ENCODE data around the gene EID3.

DNA sequence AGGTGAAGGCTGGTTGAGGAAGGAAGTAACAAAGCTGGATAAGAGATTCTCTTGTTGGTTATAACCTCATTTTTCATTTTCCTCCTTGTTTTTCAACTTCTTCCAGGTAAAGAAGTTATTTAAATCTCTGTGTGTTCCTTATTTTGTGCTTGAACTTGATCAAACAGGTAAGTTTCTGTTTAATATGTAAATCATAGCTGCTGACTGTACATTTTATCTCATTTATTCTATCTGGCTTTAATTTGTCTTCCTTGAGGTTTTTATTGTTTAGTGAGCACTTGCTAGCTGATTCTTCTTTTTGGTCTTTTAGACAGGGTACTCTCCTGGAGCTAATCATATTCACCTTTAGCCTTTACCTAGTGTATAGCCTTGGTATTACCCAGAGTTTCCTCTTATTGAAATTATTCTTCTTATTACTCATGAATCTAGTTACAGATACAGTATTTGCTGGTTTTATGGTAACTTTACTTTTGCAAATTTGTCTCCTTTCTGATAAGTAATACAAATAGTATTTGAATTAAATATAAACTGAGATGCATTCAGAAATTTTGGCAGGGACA lies 45.5 kb upstream of the EID3 start:
- TF ChIP-seq POLR2A (IDR thresholded peaks at IDR 0.05) (no peak), POLR2AphosphoS5 (IDR thresholded peaks at IDR 0.05) (no peak), EP300 (IDR thresholded peaks at IDR 0.05) (no peak)
- TF ChIP-seq, protein P1, sequence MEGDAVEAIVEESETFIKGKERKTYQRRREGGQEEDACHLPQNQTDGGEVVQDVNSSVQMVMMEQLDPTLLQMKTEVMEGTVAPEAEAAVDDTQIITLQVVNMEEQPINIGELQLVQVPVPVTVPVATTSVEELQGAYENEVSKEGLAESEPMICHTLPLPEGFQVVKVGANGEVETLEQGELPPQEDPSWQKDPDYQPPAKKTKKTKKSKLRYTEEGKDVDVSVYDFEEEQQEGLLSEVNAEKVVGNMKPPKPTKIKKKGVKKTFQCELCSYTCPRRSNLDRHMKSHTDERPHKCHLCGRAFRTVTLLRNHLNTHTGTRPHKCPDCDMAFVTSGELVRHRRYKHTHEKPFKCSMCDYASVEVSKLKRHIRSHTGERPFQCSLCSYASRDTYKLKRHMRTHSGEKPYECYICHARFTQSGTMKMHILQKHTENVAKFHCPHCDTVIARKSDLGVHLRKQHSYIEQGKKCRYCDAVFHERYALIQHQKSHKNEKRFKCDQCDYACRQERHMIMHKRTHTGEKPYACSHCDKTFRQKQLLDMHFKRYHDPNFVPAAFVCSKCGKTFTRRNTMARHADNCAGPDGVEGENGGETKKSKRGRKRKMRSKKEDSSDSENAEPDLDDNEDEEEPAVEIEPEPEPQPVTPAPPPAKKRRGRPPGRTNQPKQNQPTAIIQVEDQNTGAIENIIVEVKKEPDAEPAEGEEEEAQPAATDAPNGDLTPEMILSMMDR (IDR thresholded peaks at IDR 0.05), result no peak
